HepG2 (cell line): Measurements from ENCODE around the gene SGMS1. TPM values are rescaled to one million over a fixed set of nuclear protein-coding genes. Genes with fewer than 3 reads are reported as not detected.

Experiments
- ATF7 ChIP-seq, 2 experiments: fragments of 450-650 bp in 1 of 2; sonication (generic) in 1 of 2; formaldehyde crosslinking in 1 of 2; IDR thresholded peaks; 2 replicates each; pipeline versions ENCODE4 v1.4.0 to v1.6.1; 2016 to 2020; ENCODE audit warnings: antibody characterized with exemption in 1 of 2, mild to moderate bottlenecking in 1 of 2, missing genetic modification reagents in 1 of 2
- BRCA1 ChIP-seq: sonication (generic); formaldehyde crosslinking; IDR thresholded peaks from 2 replicates; pipeline ENCODE4 v1.4.0; 2020; ENCODE audit warnings: missing genetic modification reagents
- HMG20B ChIP-seq: conservative IDR thresholded peaks from 2 replicates; pipeline ENCODE4 v1.6.1; 2016; ENCODE audit warnings: missing genetic modification reagents, missing compliant biosample characterization
- JARID2 ChIP-seq: sonication (generic); formaldehyde crosslinking; IDR thresholded peaks from 2 replicates; pipeline ENCODE4 v1.8.1; 2023; ENCODE audit warnings: missing genetic modification reagents, inconsistent platforms; ENCODE audit not compliant: insufficient replicate concordance
- MAFK ChIP-seq, 2 experiments: IDR thresholded peaks in 1 of 2; conservative IDR thresholded peaks in 1 of 2; 2 replicates each; pipeline ENCODE4 v1.6.1; 2011; ENCODE audit warnings: improper control_type of control experiment in 2 of 2, low read length in 2 of 2
- NCOA5 ChIP-seq: sonication (generic); formaldehyde crosslinking; IDR thresholded peaks from 2 replicates; pipeline ENCODE4 v1.4.0; 2020; ENCODE audit warnings: missing genetic modification reagents
- NFKB2 ChIP-seq: sonication (generic); formaldehyde crosslinking; IDR thresholded peaks from 2 replicates; pipeline ENCODE4 v1.4.0; 2020; ENCODE audit warnings: missing genetic modification reagents, borderline replicate concordance
- RAD21 ChIP-seq: fragments of 450-650 bp; formaldehyde crosslinking; IDR thresholded peaks from 2 replicates; pipeline ENCODE4 v1.5.0; 2020; ENCODE audit warnings: mild to moderate bottlenecking
- TRIM22 ChIP-seq: fragments of 450-650 bp; IDR thresholded peaks from 2 replicates; pipeline ENCODE4 v1.6.1; 2017
- USF2 ChIP-seq, 2 experiments: sonication (generic) in 1 of 2; formaldehyde crosslinking in 1 of 2; IDR thresholded peaks; 2 replicates each; pipeline versions ENCODE4 v1.5.1 to v1.6.1; 2011 to 2020; ENCODE audit warnings: borderline replicate concordance in 1 of 2, low read depth in 1 of 2, low read length in 1 of 2, mild to moderate bottlenecking in 1 of 2, missing genetic modification reagents in 1 of 2, moderate library complexity in 1 of 2
- ZFYVE20 ChIP-seq: sonication (generic); formaldehyde crosslinking; IDR thresholded peaks from 2 replicates; pipeline ENCODE4 v1.8.0; 2023; ENCODE audit warnings: low read depth, mild to moderate bottlenecking, moderate library complexity, missing genetic modification reagents, borderline replicate concordance
- ZNF468 ChIP-seq: sonication (generic); formaldehyde crosslinking; IDR thresholded peaks from 2 replicates; pipeline ENCODE4 v1.8.0; 2022; ENCODE audit warnings: mild to moderate bottlenecking, moderate library complexity, missing genetic modification reagents
- ZNF570 ChIP-seq: sonication (generic); formaldehyde crosslinking; IDR thresholded peaks from 2 replicates; pipeline ENCODE4 v1.4.0; 2020; ENCODE audit warnings: mild to moderate bottlenecking, missing genetic modification reagents, borderline replicate concordance
- ZNF605 ChIP-seq: sonication (generic); formaldehyde crosslinking; IDR thresholded peaks from 2 replicates; pipeline ENCODE4 v1.8.0; 2022; ENCODE audit warnings: mild to moderate bottlenecking, missing genetic modification reagents
- ZSCAN30 ChIP-seq: sonication (generic); formaldehyde crosslinking; IDR thresholded peaks from 2 replicates; pipeline ENCODE4 v1.5.0; 2020; ENCODE audit warnings: mild to moderate bottlenecking, missing genetic modification reagents
- polyA plus RNA-seq, 8 experiments: library from polyadenylated mRNA; depleted of rRNA in 3 of 8; stranded (reverse) in 7 of 8; unstranded in 1 of 8; fragments of >200 nt; fragmentation: Illumina TruSeq in 4 of 8; extraction: Trizol in 4 of 8; gene quantifications; 2 replicates each; pipeline versions ENCODE4 v1.2.1 to v1.2.3, GENCODE V29; 2011 to 2016; ENCODE audit warnings: low read depth in 4 of 8, missing spikeins in 1 of 8, mixed read lengths in 1 of 8; ENCODE audit not compliant: insufficient read depth in 1 of 8
- total RNA-seq, 5 experiments: library from RNA; depleted of rRNA; stranded (reverse); fragments of >200 nt; fragmentation: Illumina TruSeq; extraction: Trizol; gene quantifications; 2 replicates each; pipeline ENCODE4 v1.2.3, GENCODE V29; 2016; ENCODE audit warnings: low read depth in 1 of 5
- TF ChIP-seq, protein P1 (sequence below), 2 experiments: sonication (generic) in 1 of 2; formaldehyde crosslinking in 1 of 2; IDR thresholded peaks; 2 replicates each; pipeline versions ENCODE4 v1.4.0 to v1.6.1; 2018 to 2020; ENCODE audit warnings: missing genetic modification reagents in 2 of 2, borderline replicate concordance in 1 of 2, low read depth in 1 of 2, mild to moderate bottlenecking in 1 of 2, missing biosample characterization in 1 of 2
- TF ChIP-seq, protein P2 (sequence below): sonication (generic); formaldehyde crosslinking; IDR thresholded peaks from 2 replicates; pipeline ENCODE4 v1.9.0; 2021; ENCODE audit warnings: mild to moderate bottlenecking, missing genetic modification reagents

Gene SGMS1
- total and polyA plus RNA-seq, 2 of the 13 experiments (the other 11 are each of a cell fraction or from before 2014, with no cell fraction given), result 6.5 to 15.1 TPM

GRCh38 chr10:50572017-50572491 lies 51.7 kb downstream of the SGMS1 start (continued):
- TF ChIP-seq USF2 (IDR thresholded peaks at IDR 0.05; ENCODE audit: low read depth, low read length) (no peak), USF2 (CRISPR knock-in tag; IDR thresholded peaks at IDR 0.05; ENCODE audit: borderline replicate concordance) (no peak), ZFYVE20 (CRISPR knock-in tag) (no peak), ZNF570 (no peak), ZSCAN30 (CRISPR knock-in tag) (no peak), HMG20B (CRISPR knock-in tag) (peak; percentile 61), TRIM22 (no peak), BRCA1 (CRISPR knock-in tag) (no peak), MAFK (conservative IDR thresholded peaks at IDR 0.05 in 1 of 2, IDR thresholded peaks at IDR 0.05 in 1 of 2; ENCODE audit: low read length in 2 of 2) (no peak), ZNF605 (CRISPR knock-in tag) (0 out of 2 replicates have a peak, but pooled peaks have one; percentile 63), ZNF468 (CRISPR knock-in tag) (no peak), JARID2 (CRISPR knock-in tag) (no peak), NCOA5 (CRISPR knock-in tag) (no peak), RAD21 (CRISPR knock-in tag) (no peak), ATF7 (IDR thresholded peaks at IDR 0.05) (peak; percentile 61), ATF7 (CRISPR knock-in tag; IDR thresholded peaks at IDR 0.05) (peak; percentile 71; the same call in 1 of the 2 replicates), NFKB2 (no peak)
- TF ChIP-seq, protein P1, sequence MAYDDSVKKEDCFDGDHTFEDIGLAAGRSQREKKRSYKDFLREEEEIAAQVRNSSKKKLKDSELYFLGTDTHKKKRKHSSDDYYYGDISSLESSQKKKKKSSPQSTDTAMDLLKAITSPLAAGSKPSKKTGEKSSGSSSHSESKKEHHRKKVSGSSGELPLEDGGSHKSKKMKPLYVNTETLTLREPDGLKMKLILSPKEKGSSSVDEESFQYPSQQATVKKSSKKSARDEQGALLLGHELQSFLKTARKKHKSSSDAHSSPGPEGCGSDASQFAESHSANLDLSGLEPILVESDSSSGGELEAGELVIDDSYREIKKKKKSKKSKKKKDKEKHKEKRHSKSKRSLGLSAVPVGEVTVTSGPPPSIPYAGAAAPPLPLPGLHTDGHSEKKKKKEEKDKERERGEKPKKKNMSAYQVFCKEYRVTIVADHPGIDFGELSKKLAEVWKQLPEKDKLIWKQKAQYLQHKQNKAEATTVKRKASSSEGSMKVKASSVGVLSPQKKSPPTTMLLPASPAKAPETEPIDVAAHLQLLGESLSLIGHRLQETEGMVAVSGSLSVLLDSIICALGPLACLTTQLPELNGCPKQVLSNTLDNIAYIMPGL (CRISPR knock-in tag; IDR thresholded peaks at IDR 0.05; ENCODE audit: borderline replicate concordance in 1 of 2, low read depth in 1 of 2), result no peak
- TF ChIP-seq, protein P2, sequence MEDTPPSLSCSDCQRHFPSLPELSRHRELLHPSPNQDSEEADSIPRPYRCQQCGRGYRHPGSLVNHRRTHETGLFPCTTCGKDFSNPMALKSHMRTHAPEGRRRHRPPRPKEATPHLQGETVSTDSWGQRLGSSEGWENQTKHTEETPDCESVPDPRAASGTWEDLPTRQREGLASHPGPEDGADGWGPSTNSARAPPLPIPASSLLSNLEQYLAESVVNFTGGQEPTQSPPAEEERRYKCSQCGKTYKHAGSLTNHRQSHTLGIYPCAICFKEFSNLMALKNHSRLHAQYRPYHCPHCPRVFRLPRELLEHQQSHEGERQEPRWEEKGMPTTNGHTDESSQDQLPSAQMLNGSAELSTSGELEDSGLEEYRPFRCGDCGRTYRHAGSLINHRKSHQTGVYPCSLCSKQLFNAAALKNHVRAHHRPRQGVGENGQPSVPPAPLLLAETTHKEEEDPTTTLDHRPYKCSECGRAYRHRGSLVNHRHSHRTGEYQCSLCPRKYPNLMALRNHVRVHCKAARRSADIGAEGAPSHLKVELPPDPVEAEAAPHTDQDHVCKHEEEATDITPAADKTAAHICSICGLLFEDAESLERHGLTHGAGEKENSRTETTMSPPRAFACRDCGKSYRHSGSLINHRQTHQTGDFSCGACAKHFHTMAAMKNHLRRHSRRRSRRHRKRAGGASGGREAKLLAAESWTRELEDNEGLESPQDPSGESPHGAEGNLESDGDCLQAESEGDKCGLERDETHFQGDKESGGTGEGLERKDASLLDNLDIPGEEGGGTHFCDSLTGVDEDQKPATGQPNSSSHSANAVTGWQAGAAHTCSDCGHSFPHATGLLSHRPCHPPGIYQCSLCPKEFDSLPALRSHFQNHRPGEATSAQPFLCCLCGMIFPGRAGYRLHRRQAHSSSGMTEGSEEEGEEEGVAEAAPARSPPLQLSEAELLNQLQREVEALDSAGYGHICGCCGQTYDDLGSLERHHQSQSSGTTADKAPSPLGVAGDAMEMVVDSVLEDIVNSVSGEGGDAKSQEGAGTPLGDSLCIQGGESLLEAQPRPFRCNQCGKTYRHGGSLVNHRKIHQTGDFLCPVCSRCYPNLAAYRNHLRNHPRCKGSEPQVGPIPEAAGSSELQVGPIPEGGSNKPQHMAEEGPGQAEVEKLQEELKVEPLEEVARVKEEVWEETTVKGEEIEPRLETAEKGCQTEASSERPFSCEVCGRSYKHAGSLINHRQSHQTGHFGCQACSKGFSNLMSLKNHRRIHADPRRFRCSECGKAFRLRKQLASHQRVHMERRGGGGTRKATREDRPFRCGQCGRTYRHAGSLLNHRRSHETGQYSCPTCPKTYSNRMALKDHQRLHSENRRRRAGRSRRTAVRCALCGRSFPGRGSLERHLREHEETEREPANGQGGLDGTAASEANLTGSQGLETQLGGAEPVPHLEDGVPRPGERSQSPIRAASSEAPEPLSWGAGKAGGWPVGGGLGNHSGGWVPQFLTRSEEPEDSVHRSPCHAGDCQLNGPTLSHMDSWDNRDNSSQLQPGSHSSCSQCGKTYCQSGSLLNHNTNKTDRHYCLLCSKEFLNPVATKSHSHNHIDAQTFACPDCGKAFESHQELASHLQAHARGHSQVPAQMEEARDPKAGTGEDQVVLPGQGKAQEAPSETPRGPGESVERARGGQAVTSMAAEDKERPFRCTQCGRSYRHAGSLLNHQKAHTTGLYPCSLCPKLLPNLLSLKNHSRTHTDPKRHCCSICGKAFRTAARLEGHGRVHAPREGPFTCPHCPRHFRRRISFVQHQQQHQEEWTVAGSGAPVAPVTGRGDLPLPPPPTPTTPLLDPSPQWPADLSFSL (CRISPR knock-in tag), result peak; percentile 87
